GM12875 (cell line): Measurements from ENCODE around the gene DNAJC5.

Source experiments
- H3K4me3 ChIP-seq: one replicate; pipeline ENCODE4 v1.5.1; 2011; ENCODE audit warnings: low read depth, low read length, control low read depth
- TF ChIP-seq, protein P1 (sequence below): IDR thresholded peaks from 2 replicates; pipeline ENCODE4 v1.5.1; 2011; ENCODE audit warnings: low read depth, mild to moderate bottlenecking, control low read depth, inconsistent platforms, low read length, moderate library complexity, borderline replicate concordance; ENCODE audit not compliant: insufficient read depth

Gene DNAJC5

DNA sequence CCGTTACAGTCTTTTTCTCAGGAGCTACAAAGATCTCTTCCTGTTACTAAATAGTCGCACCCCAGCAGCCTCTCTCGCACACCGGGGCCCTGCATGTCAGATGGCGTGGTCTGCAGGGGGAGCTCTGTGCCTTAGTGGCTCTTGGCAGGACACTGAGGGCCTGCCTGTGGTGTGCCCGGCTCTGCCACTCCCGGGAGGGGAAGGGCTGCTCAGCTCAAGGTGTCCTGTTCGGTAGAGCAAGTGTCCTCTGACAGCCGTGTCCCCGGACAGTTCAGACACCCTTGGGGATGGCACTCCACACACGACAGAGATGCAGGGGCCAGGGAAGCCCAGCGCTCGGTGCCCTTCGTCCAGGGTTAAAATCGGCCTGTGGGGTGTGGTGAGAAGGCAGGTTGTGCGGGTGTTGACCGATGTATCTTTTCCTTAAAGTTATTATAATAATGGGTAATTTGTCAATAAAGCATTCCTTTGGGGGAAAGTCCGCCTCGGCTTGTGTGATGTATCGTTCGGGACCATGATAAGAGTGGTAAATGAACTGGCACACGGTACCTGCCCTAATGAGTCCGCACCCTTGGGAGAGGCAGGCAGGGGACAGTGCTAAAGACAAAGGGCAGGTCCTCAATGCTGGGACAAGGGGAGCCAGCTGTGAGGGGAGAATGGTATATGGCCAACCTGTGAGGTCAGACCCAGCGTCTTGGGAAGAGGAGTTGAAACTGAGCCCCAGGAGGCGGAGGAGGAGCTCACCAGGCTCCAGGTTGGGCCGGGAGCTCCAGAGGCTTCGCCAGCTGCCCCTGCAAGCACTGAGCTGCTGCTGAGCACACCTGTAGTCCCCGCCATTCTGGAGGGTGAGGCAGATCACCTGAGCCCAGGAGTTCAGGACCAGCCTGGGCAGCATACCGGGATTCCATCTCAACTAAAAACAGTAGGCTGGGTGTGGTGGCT, 3.6 kb upstream of the DNAJC5 start:
- TF ChIP-seq, protein P1, sequence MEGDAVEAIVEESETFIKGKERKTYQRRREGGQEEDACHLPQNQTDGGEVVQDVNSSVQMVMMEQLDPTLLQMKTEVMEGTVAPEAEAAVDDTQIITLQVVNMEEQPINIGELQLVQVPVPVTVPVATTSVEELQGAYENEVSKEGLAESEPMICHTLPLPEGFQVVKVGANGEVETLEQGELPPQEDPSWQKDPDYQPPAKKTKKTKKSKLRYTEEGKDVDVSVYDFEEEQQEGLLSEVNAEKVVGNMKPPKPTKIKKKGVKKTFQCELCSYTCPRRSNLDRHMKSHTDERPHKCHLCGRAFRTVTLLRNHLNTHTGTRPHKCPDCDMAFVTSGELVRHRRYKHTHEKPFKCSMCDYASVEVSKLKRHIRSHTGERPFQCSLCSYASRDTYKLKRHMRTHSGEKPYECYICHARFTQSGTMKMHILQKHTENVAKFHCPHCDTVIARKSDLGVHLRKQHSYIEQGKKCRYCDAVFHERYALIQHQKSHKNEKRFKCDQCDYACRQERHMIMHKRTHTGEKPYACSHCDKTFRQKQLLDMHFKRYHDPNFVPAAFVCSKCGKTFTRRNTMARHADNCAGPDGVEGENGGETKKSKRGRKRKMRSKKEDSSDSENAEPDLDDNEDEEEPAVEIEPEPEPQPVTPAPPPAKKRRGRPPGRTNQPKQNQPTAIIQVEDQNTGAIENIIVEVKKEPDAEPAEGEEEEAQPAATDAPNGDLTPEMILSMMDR, result no peak

DNA sequence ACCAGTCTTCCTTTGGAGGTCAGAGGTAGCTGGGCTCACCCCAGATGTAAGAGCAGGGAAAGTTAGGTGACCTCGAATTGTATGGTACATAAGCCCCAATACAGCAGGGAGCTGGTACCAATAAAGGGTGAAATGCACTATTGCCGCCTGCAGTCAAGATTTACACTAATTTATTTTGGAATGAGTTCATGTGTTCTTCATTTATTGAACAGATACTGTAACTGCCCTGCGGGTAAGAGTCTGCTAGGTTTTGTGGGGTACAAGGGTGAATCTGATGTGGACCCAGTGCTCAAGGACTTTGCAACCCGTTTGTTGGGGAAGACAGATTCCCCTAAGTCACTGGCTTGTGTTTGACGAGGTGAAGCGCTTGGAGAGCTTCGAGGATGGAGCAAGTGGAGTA, 2.5 kb upstream of the DNAJC5 start:
- TF ChIP-seq, protein P1, result no peak
- no peak overlapping the region for H3K4me3 ChIP-seq

More for the DNA sequence above, 3.6 kb upstream of the DNAJC5 start:
- H3K4me3 ChIP-seq, result no peak overlapping the region

DNA sequence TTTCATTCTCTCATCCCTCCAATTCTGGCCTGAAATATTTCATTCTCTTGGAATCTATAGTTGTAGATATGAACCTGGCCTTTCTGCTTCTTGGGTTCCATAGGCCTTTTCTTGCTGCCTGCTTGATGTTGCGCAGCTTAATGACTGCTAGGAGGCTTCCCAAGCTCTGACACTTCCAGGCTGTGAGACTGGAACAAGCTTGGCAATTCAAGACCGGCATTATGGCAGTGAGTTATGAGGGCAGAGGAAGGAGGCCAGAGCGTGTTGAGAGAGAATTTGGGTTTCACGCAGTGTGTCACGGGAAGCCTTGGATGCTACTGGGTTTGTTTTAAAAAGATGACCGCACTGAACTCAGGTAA, 948 bp upstream of the DNAJC5 start:
- H3K4me3 ChIP-seq, result no peak overlapping the region
- TF ChIP-seq, protein P1, result no peak

DNA sequence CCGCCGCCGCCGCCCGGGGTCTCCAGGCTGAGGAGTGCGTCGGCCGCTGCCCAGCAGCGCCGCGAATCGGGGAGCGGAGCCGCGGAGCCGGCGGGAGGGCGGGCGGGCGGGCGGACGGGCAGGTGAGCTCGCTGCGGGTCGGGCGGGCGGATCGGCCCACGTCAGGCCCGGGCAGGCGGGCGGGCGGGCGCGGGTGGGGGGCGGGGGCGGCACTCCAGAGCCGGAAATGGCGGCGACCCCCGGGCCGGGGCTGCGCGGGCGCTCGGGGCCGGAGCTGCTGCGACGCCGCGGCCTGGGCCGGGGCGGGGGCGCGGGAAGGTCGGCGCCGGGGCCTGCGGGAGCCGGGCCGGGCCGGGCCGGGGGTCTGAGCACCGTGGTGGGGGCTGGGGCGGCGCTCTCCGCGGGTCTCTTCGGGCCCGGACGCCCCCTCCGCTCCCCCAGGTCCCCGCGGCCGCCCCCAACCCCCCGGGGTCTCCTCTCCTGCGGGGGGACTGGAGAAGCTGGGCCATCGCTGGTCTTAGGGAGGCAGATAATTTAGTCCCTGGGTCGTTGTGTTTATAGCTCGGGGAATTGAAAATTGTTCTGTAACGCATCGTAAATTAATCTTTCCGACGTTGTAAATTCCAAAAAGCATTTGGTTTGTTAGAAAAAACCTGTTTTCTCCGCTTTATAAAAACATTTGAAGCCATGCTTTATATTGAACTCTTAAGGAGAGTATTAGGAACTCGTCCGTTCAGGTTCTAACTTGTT, 451 bp downstream of the DNAJC5 start:
- peak overlapping the region; percentile 50 for H3K4me3 ChIP-seq
- TF ChIP-seq, protein P1, result no peak

DNA sequence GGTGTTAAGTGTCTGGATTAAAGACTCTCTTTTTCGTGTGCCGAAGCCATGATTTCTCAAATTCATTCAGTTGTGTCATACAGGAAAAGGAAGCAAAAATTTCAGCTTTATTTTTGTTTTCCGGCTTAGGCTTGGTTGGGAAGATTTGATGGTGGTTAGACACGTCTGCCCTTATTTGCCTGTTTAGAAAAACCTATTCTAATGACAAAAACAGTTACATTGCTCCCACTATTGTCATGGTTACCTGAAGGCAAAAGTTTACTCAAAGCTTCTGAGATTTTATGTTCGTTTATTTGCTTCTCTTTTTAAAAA, 982 bp downstream of the DNAJC5 start:
- TF ChIP-seq, protein P1, result no peak
- H3K4me3 ChIP-seq, result peak overlapping the region; percentile 31

DNA sequence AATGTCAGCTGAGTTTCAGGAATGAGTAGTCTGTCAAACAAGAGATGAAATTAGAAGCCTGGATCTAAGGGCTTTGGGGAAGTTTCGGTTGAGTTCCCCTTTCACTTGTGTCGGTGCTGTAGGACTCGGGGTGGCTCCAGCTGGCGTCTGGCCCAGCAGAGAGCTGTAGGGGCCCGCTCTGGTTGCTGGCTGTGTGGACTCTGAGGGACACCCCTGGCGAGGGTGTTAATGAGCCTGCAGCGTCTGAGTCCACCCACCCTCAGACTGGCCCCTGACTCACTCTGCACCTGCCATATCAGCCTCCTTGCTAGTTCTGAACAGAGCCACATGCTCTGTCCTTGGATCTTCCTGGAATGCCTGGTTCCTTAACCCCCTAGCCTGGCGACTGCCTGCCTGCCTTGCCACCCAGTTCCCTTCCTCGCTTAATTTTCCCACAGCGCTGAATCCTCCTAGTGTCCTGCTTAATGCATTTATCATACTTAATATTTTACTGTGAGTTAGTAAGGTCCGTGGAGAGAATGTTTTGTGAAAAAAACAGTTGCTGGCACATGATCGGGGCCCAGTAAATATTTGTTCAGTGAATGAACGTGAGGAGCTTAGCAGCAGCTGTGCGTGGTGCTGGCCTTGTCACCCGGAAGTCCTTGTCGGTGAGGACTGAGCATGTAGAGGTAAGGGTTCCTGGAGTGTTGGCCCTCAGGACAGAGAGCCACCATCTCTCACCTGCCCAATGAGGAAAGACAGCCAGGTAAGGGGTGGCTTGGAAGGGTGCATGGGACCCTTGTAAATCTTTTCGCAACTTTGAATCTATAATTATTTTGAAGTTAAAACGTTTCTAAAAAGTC, 1.6 kb downstream of the DNAJC5 start:
- TF ChIP-seq, protein P1, result no peak
- peak overlapping the region; percentile 31 for H3K4me3 ChIP-seq
